Cardiac muscle cell (in vitro differentiated cells and primary cell): ENCODE data around the gene PRPF4. TPM values are rescaled to one million over a fixed set of nuclear protein-coding genes. Genes with fewer than 3 reads are reported as not detected.

Source experiments
- DNase-seq, 2 donors: peaks; one replicate each; pipeline versions ENCODE4 v3.0.0 to v3.0.0-alpha.2; 2010 to 2017; ENCODE audit warnings: low read depth in 1 of 2, low spot score in 1 of 2
- H3K27ac ChIP-seq: fragments of 200-600 bp; sonication (generic); 2 replicates; pipeline ENCODE4 v1.5.1; 2016
- H3K27me3 ChIP-seq: fragments of 200-600 bp; sonication (generic); 2 replicates; pipeline ENCODE4 v1.6.0; 2016; ENCODE audit warnings: control low read depth
- H3K36me3 ChIP-seq: fragments of 200-600 bp; sonication (generic); 2 replicates; pipeline ENCODE4 v1.5.1; 2016; ENCODE audit warnings: control low read depth
- H3K4me1 ChIP-seq: fragments of 200-600 bp; sonication (generic); 2 replicates; pipeline ENCODE4 v1.8.1; 2017; ENCODE audit warnings: low read depth, mild to moderate bottlenecking, mixed run types
- H3K4me3 ChIP-seq: fragments of 200-600 bp; sonication (generic); 2 replicates; pipeline ENCODE4 v1.5.1; 2016; ENCODE audit warnings: mild to moderate bottlenecking
- H3K9me3 ChIP-seq: fragments of 200-600 bp; sonication (generic); 2 replicates; pipeline ENCODE4 v1.5.1; 2017; ENCODE audit warnings: low read depth, mild to moderate bottlenecking, control low read depth
- CTCF ChIP-seq: IDR thresholded peaks from 2 replicates; pipeline ENCODE4 v1.5.1; 2012; ENCODE audit warnings: low read depth, mild to moderate bottlenecking, low read length
- polyA plus RNA-seq: library from polyadenylated mRNA; unstranded; fragments of >200 nt; fragmentation: Nextera tagmentation; extraction: Ambion mirVana; gene quantifications from 2 replicates; pipeline ENCODE4 v1.2.1, GENCODE V29; 2016
- total RNA-seq: library from RNA; depleted of rRNA; stranded (reverse); fragments of >200 nt; gene quantifications from 2 replicates; pipeline ENCODE4 v1.2.3, GENCODE V29; 2016

Gene PRPF4
- total and polyA plus RNA-seq, 2 experiments from 2014 or later, result 20.6 to 30.6 TPM

- H3K4me3 ChIP-seq, result no peak overlapping the region
- H3K4me1 ChIP-seq, result peaks cover 13% of the 10 kb centered on the region
- no peaks in the 10 kb centered on the region for H3K36me3 ChIP-seq
- no peaks in the 10 kb centered on the region for H3K9me3 ChIP-seq
- H3K27ac ChIP-seq, result no peak overlapping the region
- H3K27me3 ChIP-seq, result no peaks in the 10 kb centered on the region
- TF ChIP-seq CTCF, result no peak
- no peak for DNase-seq
Measured at GRCh38 chr9:113238202-113238858, 37.1 kb upstream of the PRPF4 start.

DNA sequence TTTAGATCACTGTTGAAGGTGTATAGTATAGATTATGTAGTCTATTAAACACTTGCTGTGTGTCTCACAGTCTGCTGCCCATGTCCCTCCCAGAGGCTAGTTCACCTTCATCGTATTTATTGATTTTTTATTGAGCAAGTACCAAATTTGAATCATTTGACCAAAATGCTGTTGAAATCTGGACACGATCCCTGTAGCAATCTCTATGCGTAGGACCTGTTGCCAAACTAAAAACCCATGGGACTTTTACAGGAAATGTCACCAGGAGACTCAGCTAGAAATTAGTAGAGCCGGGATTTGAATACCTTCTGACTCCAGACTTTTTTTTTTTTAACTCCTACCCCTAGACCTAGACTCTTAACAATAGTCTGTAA, 36.6 kb upstream of the PRPF4 start:
- peaks cover 13% of the 10 kb centered on the region for H3K4me1 ChIP-seq
- no peaks in the 10 kb centered on the region for H3K27me3 ChIP-seq
- DNase-seq, result peak in 1 of 2 donors; percentile 14
- no peaks in the 10 kb centered on the region for H3K9me3 ChIP-seq
- no peaks in the 10 kb centered on the region for H3K36me3 ChIP-seq
- TF ChIP-seq CTCF, result no peak
- no peak overlapping the region for H3K27ac ChIP-seq
- no peak overlapping the region for H3K4me3 ChIP-seq

DNA sequence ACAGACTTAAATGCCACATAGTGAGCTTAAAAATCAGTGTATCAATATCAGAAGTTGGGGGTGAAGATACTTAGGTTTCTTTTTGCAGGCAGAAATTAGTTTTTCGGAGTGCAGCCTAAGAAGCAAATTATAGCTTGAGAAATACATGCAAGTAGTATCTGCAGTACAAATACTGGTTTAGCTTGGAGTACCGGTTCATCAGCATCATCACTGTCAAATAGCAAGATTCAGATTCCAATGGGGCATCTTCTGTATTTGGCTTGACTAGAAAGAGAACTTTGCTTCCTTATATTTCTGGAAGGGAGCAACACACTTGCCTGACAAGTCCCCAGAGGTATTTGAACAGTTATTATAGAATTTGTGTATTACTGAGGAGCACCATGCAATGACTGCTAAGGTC, 34.3 kb upstream of the PRPF4 start:
- H3K4me3 ChIP-seq, result no peak overlapping the region
- no peaks in the 10 kb centered on the region for H3K27me3 ChIP-seq
- no peak for DNase-seq
- peaks cover 13% of the 10 kb centered on the region for H3K4me1 ChIP-seq
- H3K9me3 ChIP-seq, result no peaks in the 10 kb centered on the region
- no peak overlapping the region for H3K27ac ChIP-seq
- H3K36me3 ChIP-seq, result no peaks in the 10 kb centered on the region
- no peak for TF ChIP-seq CTCF

GRCh38 chr9:113244556-113244955, 30.9 kb upstream of the PRPF4 start:
- Histone ChIP-seq H3K27me3 (no peaks in the 10 kb centered on the region), H3K4me3 (no peak overlapping the region), H3K27ac (no peak overlapping the region), H3K4me1 (no peaks in the 10 kb centered on the region), H3K9me3 (no peaks in the 10 kb centered on the region), H3K36me3 (no peaks in the 10 kb centered on the region)
- no peak for DNase-seq
- TF ChIP-seq CTCF, result no peak

DNA sequence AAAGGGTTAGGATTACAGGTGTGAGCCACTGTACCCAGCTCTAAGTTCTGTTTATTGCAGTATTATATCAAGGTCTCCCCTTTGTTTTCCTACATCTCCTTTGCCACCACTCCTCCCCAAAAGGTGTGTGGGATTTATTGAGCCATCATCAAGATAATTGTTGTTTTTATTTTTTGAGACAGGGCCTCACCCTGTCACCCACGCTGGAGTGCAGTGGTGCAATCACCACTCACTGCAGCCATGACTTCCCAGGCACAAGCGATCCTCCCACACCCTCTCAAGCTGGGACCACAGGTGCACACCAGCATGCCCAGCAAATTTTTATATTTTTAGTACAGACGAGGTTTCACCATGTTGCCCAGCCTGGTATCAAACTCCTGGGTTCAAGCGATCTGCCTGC, 29.6 kb upstream of the PRPF4 start:
- no peak overlapping the region for H3K27ac ChIP-seq
- H3K36me3 ChIP-seq, result no peaks in the 10 kb centered on the region
- TF ChIP-seq CTCF, result no peak
- no peak overlapping the region for H3K4me3 ChIP-seq
- H3K27me3 ChIP-seq, result no peaks in the 10 kb centered on the region
- no peaks in the 10 kb centered on the region for H3K9me3 ChIP-seq
- H3K4me1 ChIP-seq, result no peaks in the 10 kb centered on the region
- DNase-seq, result no peak
